Measurements from ENCODE around the gene SCN2A.
"Not testable (repeated sequence)": the region's sequence is repeated elsewhere in the genome, so short reads cannot be mapped to it uniquely, and the experiment has no call there.

The SCN2A gene

GRCh38 chr2:165328272-165328671 is 89.1 kb downstream of the SCN2A start:
- no peak for DNase-seq (ENCODE audit: low read depth in 2 of 2)

- not testable (repeated sequence) for DNase-seq (ENCODE audit: low read depth in 2 of 2)
Measured at GRCh38 chr2:165344276-165344675, 105.1 kb downstream of the SCN2A start.

- no peak for DNase-seq (ENCODE audit: low read depth in 2 of 2)
Measured at GRCh38 chr2:165348441-165348840, 109.2 kb downstream of the SCN2A start.

- DNase-seq (ENCODE audit: low read depth in 2 of 2) = no peak
Measured at GRCh38 chr2:165349181-165349580, 110.0 kb downstream of the SCN2A start.

GRCh38 chr2:165357758-165358157 is 118.5 kb downstream of the SCN2A start:
- no peak for DNase-seq (ENCODE audit: low read depth in 2 of 2)

- no peak for DNase-seq (ENCODE audit: low read depth in 2 of 2)
Measured at GRCh38 chr2:165361514-165361913, 122.3 kb downstream of the SCN2A start.

- no peak for DNase-seq (ENCODE audit: low read depth in 2 of 2)
Measured at GRCh38 chr2:165369131-165369897, 130.1 kb downstream of the SCN2A start.

- no peak for DNase-seq (ENCODE audit: low read depth in 2 of 2)
Measured at GRCh38 chr2:165369898-165370296, 130.7 kb downstream of the SCN2A start.

- DNase-seq (ENCODE audit: low read depth in 2 of 2) = no peak
Measured at GRCh38 chr2:165371356-165371755, 132.1 kb downstream of the SCN2A start.

GRCh38 chr2:165373278-165374010 is 134.2 kb downstream of the SCN2A start:
- no peak for DNase-seq (ENCODE audit: low read depth in 2 of 2)

- no peak for DNase-seq (ENCODE audit: low read depth in 2 of 2)
Measured at GRCh38 chr2:165376571-165376975, 137.4 kb downstream of the SCN2A start.

GRCh38 chr2:165382362-165382761 is 143.1 kb downstream of the SCN2A start:
- DNase-seq (ENCODE audit: low read depth in 2 of 2) = no peak

- no peak for DNase-seq (ENCODE audit: low read depth in 2 of 2)
Measured at GRCh38 chr2:165390875-165391274, 151.7 kb downstream of the SCN2A start.

GRCh38 chr2:165391791-165392190 is 152.6 kb downstream of the SCN2A start:
- DNase-seq (ENCODE audit: low read depth in 2 of 2) = no peak

GRCh38 chr2:165398603-165399002 is 159.4 kb downstream of the SCN2A start:
- not testable (repeated sequence) for DNase-seq (ENCODE audit: low read depth in 2 of 2)

- DNase-seq (ENCODE audit: low read depth in 2 of 2) = peak in 1 of 2 donors; percentile 2
Measured at GRCh38 chr2:165401285-165401852, 162.2 kb downstream of the SCN2A start.

GRCh38 chr2:165402162-165402561 is 162.9 kb downstream of the SCN2A start:
- no peak for DNase-seq (ENCODE audit: low read depth in 2 of 2)

- DNase-seq (ENCODE audit: low read depth in 2 of 2) = no peak
Measured at GRCh38 chr2:165406173-165406572, 167.0 kb downstream of the SCN2A start.

- no peak for DNase-seq (ENCODE audit: low read depth in 2 of 2)
Measured at GRCh38 chr2:165407466-165407865, 168.3 kb downstream of the SCN2A start.

GRCh38 chr2:165408186-165408585 is 169.0 kb downstream of the SCN2A start:
- DNase-seq (ENCODE audit: low read depth in 2 of 2) = no peak

- no peak for DNase-seq (ENCODE audit: low read depth in 2 of 2)
Measured at GRCh38 chr2:165410276-165410675, 171.1 kb downstream of the SCN2A start.

- no peak for DNase-seq (ENCODE audit: low read depth in 2 of 2)
Measured at GRCh38 chr2:165414187-165414586, 175.0 kb downstream of the SCN2A start.

GRCh38 chr2:165417009-165417408 is 177.8 kb downstream of the SCN2A start:
- DNase-seq (ENCODE audit: low read depth in 2 of 2) = no peak

Data from stimulated activated CD4-positive, alpha-beta T cell treated with anti-CD3 and anti-CD28 coated beads, Interleukin-1b, Interleukin-23, amount 100 ng/mL, for 4 hours (primary cell).